HepG2 (cell line): ENCODE data around the gene ATP6V1C2. TPM values are rescaled to one million over a fixed set of nuclear protein-coding genes. Genes with fewer than 3 reads are reported as not detected.
A peak's percentile ranks its signal among the peaks of the same experiment; 100 is the strongest.

Experiments
- ATF2 ChIP-seq: sonication (generic); formaldehyde crosslinking; IDR thresholded peaks from 2 replicates; pipeline ENCODE4 v1.4.0; 2020; ENCODE audit warnings: missing genetic modification reagents
- CC2D1A ChIP-seq: sonication (generic); formaldehyde crosslinking; IDR thresholded peaks from 2 replicates; pipeline ENCODE4 v1.8.1; 2023; ENCODE audit warnings: mild to moderate bottlenecking, missing genetic modification reagents
- EP300 ChIP-seq, 3 experiments: sonication (generic) in 1 of 3; formaldehyde crosslinking in 1 of 3; IDR thresholded peaks; 2 replicates each; pipeline versions ENCODE4 v1.5.1 to v1.6.1; 2011 to 2020; ENCODE audit warnings: low read depth in 2 of 3, low read length in 2 of 3, borderline replicate concordance in 1 of 3, improper control_type of control experiment in 1 of 3, mild to moderate bottlenecking in 1 of 3, missing genetic modification reagents in 1 of 3, moderate library complexity in 1 of 3
- ETV5 ChIP-seq: IDR thresholded peaks from 2 replicates; pipeline ENCODE4 v1.6.1; 2018; ENCODE audit warnings: missing biosample characterization, missing genetic modification reagents, inconsistent platforms, borderline replicate concordance
- HINFP ChIP-seq: sonication (generic); formaldehyde crosslinking; IDR thresholded peaks from 2 replicates; pipeline ENCODE4 v1.4.0; 2020; ENCODE audit warnings: low read depth, mild to moderate bottlenecking, missing genetic modification reagents
- KLF9 ChIP-seq: IDR thresholded peaks from 2 replicates; pipeline ENCODE4 v1.6.1; 2016; ENCODE audit warnings: low read depth
- MXD3 ChIP-seq: IDR thresholded peaks from 2 replicates; pipeline ENCODE4 v1.6.1; 2016; ENCODE audit warnings: mild to moderate bottlenecking, missing biosample characterization, missing genetic modification reagents
- MYNN ChIP-seq: sonication (generic); formaldehyde crosslinking; IDR thresholded peaks from 2 replicates; pipeline ENCODE4 v1.4.0; 2020; ENCODE audit warnings: mild to moderate bottlenecking, low read depth, missing genetic modification reagents
- NR2F6 ChIP-seq, 2 experiments: IDR thresholded peaks; 2 replicates each; pipeline ENCODE4 v1.6.1; 2016; ENCODE audit warnings: antibody characterized with exemption in 1 of 2, mild to moderate bottlenecking in 1 of 2
- PRPF4 ChIP-seq: fragments of 200-400 bp; formaldehyde crosslinking; IDR thresholded peaks from 2 replicates; pipeline ENCODE4 v1.6.1; 2016; ENCODE audit warnings: low read length, low read depth; ENCODE audit not compliant: poor library complexity, severe bottlenecking
- TCF7 ChIP-seq: sonication (generic); IDR thresholded peaks from 2 replicates; pipeline ENCODE4 v1.6.1; 2016; ENCODE audit warnings: antibody characterized with exemption, low read depth
- TOE1 ChIP-seq: sonication (generic); formaldehyde crosslinking; IDR thresholded peaks from 2 replicates; pipeline ENCODE4 v1.4.0; 2020; ENCODE audit warnings: mild to moderate bottlenecking, missing genetic modification reagents
- ZNF30 ChIP-seq: sonication (generic); formaldehyde crosslinking; IDR thresholded peaks from 2 replicates; pipeline ENCODE4 v1.5.0; 2020; ENCODE audit warnings: mild to moderate bottlenecking, missing genetic modification reagents
- ZZZ3 ChIP-seq: sonication (generic); formaldehyde crosslinking; IDR thresholded peaks from 2 replicates; pipeline ENCODE4 v1.4.0; 2020; ENCODE audit warnings: missing genetic modification reagents, mild to moderate bottlenecking, borderline replicate concordance
- polyA plus RNA-seq, 8 experiments: library from polyadenylated mRNA; depleted of rRNA in 3 of 8; stranded (reverse) in 7 of 8; unstranded in 1 of 8; fragments of >200 nt; fragmentation: Illumina TruSeq in 4 of 8; extraction: Trizol in 4 of 8; gene quantifications; 2 replicates each; pipeline versions ENCODE4 v1.2.1 to v1.2.3, GENCODE V29; 2011 to 2016; ENCODE audit warnings: low read depth in 4 of 8, missing spikeins in 1 of 8, mixed read lengths in 1 of 8; ENCODE audit not compliant: insufficient read depth in 1 of 8
- total RNA-seq, 5 experiments: library from RNA; depleted of rRNA; stranded (reverse); fragments of >200 nt; fragmentation: Illumina TruSeq; extraction: Trizol; gene quantifications; 2 replicates each; pipeline ENCODE4 v1.2.3, GENCODE V29; 2016; ENCODE audit warnings: low read depth in 1 of 5
- TF ChIP-seq, protein P1 (sequence below): sonication (generic); formaldehyde crosslinking; IDR thresholded peaks from 2 replicates; pipeline ENCODE4 v1.5.0; 2020; ENCODE audit warnings: missing genetic modification reagents
- TF ChIP-seq, protein P2 (sequence below): sonication (generic); formaldehyde crosslinking; IDR thresholded peaks from 2 replicates; pipeline ENCODE4 v1.4.0; 2020; ENCODE audit warnings: missing genetic modification reagents, borderline replicate concordance
- TF ChIP-seq, protein P3 (sequence below): sonication (generic); formaldehyde crosslinking; IDR thresholded peaks from 2 replicates; pipeline ENCODE4 v1.5.1; 2020; ENCODE audit warnings: missing genetic modification reagents, mild to moderate bottlenecking, borderline replicate concordance

ATP6V1C2 gene
- total and polyA plus RNA-seq, 2 of the 13 experiments (the other 11 are each of a cell fraction or from before 2014, with no cell fraction given), result 0.04 to 0.29 TPM

- TF ChIP-seq ZZZ3 (no peak), HINFP (0 out of 2 replicates have a peak, but pooled peaks have one; percentile 18), MXD3 (CRISPR knock-in tag) (0 out of 2 replicates have a peak, but pooled peaks have one; percentile 32), KLF9 (CRISPR knock-in tag) (0 out of 2 replicates have a peak, but pooled peaks have one; percentile 24), EP300 (IDR thresholded peaks at IDR 0.05; ENCODE audit: low read depth in 2 of 2, low read length in 2 of 2) (no peak), EP300 (CRISPR knock-in tag; IDR thresholded peaks at IDR 0.05; ENCODE audit: borderline replicate concordance) (no peak), TOE1 (no peak), NR2F6 (IDR thresholded peaks at IDR 0.05) (no peak), NR2F6 (CRISPR knock-in tag; IDR thresholded peaks at IDR 0.05) (no peak), ETV5 (no peak), ATF2 (CRISPR knock-in tag) (no peak), PRPF4 (no peak), ZNF30 (CRISPR knock-in tag) (0 out of 2 replicates have a peak, but pooled peaks have one; percentile 41), CC2D1A (CRISPR knock-in tag) (no peak), TCF7 (no peak), MYNN (CRISPR knock-in tag) (no peak)
- TF ChIP-seq, protein P1, sequence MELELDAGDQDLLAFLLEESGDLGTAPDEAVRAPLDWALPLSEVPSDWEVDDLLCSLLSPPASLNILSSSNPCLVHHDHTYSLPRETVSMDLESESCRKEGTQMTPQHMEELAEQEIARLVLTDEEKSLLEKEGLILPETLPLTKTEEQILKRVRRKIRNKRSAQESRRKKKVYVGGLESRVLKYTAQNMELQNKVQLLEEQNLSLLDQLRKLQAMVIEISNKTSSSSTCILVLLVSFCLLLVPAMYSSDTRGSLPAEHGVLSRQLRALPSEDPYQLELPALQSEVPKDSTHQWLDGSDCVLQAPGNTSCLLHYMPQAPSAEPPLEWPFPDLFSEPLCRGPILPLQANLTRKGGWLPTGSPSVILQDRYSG, result no peak
- TF ChIP-seq, protein P2, sequence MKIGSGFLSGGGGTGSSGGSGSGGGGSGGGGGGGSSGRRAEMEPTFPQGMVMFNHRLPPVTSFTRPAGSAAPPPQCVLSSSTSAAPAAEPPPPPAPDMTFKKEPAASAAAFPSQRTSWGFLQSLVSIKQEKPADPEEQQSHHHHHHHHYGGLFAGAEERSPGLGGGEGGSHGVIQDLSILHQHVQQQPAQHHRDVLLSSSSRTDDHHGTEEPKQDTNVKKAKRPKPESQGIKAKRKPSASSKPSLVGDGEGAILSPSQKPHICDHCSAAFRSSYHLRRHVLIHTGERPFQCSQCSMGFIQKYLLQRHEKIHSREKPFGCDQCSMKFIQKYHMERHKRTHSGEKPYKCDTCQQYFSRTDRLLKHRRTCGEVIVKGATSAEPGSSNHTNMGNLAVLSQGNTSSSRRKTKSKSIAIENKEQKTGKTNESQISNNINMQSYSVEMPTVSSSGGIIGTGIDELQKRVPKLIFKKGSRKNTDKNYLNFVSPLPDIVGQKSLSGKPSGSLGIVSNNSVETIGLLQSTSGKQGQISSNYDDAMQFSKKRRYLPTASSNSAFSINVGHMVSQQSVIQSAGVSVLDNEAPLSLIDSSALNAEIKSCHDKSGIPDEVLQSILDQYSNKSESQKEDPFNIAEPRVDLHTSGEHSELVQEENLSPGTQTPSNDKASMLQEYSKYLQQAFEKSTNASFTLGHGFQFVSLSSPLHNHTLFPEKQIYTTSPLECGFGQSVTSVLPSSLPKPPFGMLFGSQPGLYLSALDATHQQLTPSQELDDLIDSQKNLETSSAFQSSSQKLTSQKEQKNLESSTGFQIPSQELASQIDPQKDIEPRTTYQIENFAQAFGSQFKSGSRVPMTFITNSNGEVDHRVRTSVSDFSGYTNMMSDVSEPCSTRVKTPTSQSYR (CRISPR knock-in tag), result no peak
- TF ChIP-seq, protein P3, sequence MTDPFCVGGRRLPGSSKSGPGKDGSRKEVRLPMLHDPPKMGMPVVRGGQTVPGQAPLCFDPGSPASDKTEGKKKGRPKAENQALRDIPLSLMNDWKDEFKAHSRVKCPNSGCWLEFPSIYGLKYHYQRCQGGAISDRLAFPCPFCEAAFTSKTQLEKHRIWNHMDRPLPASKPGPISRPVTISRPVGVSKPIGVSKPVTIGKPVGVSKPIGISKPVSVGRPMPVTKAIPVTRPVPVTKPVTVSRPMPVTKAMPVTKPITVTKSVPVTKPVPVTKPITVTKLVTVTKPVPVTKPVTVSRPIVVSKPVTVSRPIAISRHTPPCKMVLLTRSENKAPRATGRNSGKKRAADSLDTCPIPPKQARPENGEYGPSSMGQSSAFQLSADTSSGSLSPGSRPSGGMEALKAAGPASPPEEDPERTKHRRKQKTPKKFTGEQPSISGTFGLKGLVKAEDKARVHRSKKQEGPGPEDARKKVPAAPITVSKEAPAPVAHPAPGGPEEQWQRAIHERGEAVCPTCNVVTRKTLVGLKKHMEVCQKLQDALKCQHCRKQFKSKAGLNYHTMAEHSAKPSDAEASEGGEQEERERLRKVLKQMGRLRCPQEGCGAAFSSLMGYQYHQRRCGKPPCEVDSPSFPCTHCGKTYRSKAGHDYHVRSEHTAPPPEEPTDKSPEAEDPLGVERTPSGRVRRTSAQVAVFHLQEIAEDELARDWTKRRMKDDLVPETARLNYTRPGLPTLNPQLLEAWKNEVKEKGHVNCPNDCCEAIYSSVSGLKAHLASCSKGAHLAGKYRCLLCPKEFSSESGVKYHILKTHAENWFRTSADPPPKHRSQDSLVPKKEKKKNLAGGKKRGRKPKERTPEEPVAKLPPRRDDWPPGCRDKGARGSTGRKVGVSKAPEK, result no peak
These were observed 93.3 kb downstream of the ATP6V1C2 start (continued) for GRCh38 chr2:10814571-10815331.
